ENCODE results near the gene CACNB3.

CACNB3 gene

DNA sequence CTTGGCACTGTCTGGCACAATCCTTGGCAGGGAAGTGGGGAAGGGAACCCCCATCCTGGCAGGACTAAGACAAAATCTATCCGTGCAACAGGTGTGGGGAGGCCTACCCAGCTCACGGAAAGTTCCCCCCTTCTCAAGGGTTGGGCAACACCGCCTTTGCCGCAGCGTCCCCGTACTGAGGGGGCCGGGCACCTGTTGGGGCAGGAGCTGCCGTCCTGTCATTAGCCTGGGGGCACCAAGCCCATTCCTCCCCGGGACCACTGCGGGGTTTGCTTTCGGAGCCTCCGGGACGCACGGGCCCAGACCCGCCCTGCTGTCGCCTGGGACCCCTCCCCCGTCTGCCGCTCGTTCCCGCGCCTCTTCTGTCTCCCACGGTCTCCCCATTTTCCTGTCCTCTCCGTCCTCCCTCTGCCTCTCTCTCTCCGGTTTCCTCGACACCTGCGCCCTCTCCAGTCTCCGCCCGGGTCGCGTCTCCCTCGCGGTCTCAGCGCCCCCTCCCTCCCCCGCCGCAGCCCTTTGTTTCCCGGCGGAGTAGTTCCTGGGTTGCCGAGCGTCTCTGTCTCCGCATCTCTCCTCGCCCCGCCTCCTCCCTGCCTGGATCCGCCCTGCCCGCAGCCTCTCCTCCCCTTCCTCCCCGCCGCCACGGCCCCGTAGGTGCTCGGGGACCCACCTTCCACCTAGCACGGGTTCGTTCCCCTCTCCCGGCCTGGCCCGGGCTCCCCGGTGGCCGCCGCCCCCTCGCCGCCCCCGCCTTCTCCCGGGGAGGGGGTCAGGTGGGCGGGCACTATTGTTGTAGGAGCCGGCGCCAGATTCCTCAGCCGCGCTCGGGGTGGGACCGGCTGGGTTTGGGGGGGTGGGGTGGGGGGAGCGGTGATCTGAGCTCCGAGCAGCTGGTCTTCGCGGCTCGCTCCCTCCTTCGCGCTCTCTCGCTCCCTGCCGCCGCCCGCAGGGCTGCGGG lies at the start of gene CACNB3:
TSS of gene CACNB3 (plus strand) at position 624 of the 958 bp plus-strand sequence. CDS start 434 bp downstream, outside the sequence.
- Histone ChIP-seq H3K36me3 (peaks cover 6% of the 10 kb centered on the region; the same call in 1 of the 2 replicates), H3K9me3 (ENCODE audit: severe bottlenecking) (no peaks in the 10 kb centered on the region), H3K4me3 (ENCODE audit: low read depth, low read length) (peak within 1 kb of the TSS; percentile 72), H3K27me3 (ENCODE audit: insufficient read depth, low read depth, severe bottlenecking) (no peaks in the 10 kb centered on the region), H3K27ac (peak within 1 kb of the TSS; percentile 85)
- TF ChIP-seq, protein P1, sequence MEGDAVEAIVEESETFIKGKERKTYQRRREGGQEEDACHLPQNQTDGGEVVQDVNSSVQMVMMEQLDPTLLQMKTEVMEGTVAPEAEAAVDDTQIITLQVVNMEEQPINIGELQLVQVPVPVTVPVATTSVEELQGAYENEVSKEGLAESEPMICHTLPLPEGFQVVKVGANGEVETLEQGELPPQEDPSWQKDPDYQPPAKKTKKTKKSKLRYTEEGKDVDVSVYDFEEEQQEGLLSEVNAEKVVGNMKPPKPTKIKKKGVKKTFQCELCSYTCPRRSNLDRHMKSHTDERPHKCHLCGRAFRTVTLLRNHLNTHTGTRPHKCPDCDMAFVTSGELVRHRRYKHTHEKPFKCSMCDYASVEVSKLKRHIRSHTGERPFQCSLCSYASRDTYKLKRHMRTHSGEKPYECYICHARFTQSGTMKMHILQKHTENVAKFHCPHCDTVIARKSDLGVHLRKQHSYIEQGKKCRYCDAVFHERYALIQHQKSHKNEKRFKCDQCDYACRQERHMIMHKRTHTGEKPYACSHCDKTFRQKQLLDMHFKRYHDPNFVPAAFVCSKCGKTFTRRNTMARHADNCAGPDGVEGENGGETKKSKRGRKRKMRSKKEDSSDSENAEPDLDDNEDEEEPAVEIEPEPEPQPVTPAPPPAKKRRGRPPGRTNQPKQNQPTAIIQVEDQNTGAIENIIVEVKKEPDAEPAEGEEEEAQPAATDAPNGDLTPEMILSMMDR (IDR thresholded peaks at IDR 0.05; ENCODE audit: low read depth, low read length) = no peak
- peak; percentile 92 for DNase-seq

- Histone ChIP-seq H3K27ac (no peak overlapping the region), H3K9me3 (ENCODE audit: severe bottlenecking) (no peaks in the 10 kb centered on the region), H3K36me3 (peaks cover 62% of the 10 kb centered on the region), H3K27me3 (ENCODE audit: insufficient read depth, low read depth, severe bottlenecking) (no peaks in the 10 kb centered on the region), H3K4me3 (ENCODE audit: low read depth, low read length) (no peak overlapping the region)
- DNase-seq = no peak
- TF ChIP-seq, protein P1 (IDR thresholded peaks at IDR 0.05; ENCODE audit: low read depth, low read length) = no peak
Observed at GRCh38 chr12:48768736-48769135, 49.6 kb upstream of the CACNB3 start.

DNA sequence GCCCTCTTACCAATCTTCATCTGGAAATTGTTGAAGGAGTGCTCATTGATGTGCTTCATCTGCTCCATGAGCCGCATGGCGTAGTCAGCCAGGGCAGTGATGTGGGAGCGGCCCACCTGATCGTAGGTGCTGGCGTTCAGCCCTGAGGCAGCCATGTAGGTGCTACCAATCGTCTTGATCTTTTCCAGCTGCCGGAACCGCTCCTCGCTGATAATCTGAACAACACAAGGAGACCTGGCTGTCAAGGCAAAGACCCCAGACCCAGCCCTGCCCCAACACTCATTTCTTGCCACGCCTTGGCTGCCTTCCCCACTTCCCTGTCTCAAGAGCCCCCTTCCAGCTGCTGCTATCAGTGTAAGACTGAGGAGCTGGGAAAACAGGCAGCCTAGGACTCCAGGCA lies 47.5 kb upstream of the CACNB3 start:
- no peaks in the 10 kb centered on the region for H3K27me3 ChIP-seq (ENCODE audit: insufficient read depth, low read depth, severe bottlenecking)
- H3K9me3 ChIP-seq (ENCODE audit: severe bottlenecking) = no peaks in the 10 kb centered on the region
- TF ChIP-seq, protein P1 (IDR thresholded peaks at IDR 0.05; ENCODE audit: low read depth, low read length) = no peak
- H3K36me3 ChIP-seq = peaks cover 75% of the 10 kb centered on the region
- no peak for DNase-seq
- no peak overlapping the region for H3K27ac ChIP-seq
- no peak overlapping the region for H3K4me3 ChIP-seq (ENCODE audit: low read depth, low read length)

GRCh38 chr12:48771588-48772112 lies 46.6 kb upstream of the CACNB3 start:
- no peaks in the 10 kb centered on the region for H3K9me3 ChIP-seq (ENCODE audit: severe bottlenecking)
- peaks cover 73% of the 10 kb centered on the region for H3K36me3 ChIP-seq
- TF ChIP-seq, protein P1 (IDR thresholded peaks at IDR 0.05; ENCODE audit: low read depth, low read length) = no peak
- no peak for DNase-seq
- H3K27ac ChIP-seq = no peak overlapping the region
- no peaks in the 10 kb centered on the region for H3K27me3 ChIP-seq (ENCODE audit: insufficient read depth, low read depth, severe bottlenecking)
- H3K4me3 ChIP-seq (ENCODE audit: low read depth, low read length) = no peak overlapping the region

DNA sequence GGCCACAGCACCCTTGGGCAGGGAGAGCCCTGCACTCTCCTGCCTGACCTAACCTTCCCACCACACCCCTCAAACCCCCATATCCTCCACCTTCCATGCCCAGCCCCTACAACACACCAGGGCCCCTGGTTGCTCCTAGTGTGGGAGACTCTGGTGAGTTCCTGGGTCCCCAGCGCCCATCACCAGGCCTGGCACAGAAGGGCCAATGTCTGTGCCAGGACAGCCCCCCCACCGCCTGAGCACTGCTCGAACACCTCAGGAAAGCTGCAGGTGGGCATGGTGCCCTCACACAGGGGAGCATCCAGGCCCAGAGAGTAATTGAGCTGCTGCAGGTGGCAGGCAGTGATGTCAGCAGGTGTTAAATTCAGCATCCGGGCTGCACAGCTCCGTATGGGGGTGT lies 44.6 kb upstream of the CACNB3 start:
- H3K9me3 ChIP-seq (ENCODE audit: severe bottlenecking) = no peaks in the 10 kb centered on the region

More for the DNA sequence above, 44.6 kb upstream of the CACNB3 start:
- Histone ChIP-seq H3K27ac (no peak overlapping the region), H3K36me3 (peaks cover 61% of the 10 kb centered on the region), H3K27me3 (ENCODE audit: insufficient read depth, low read depth, severe bottlenecking) (no peaks in the 10 kb centered on the region), H3K4me3 (ENCODE audit: low read depth, low read length) (no peak overlapping the region)
- no peak for DNase-seq
- TF ChIP-seq, protein P1 (IDR thresholded peaks at IDR 0.05; ENCODE audit: low read depth, low read length) = no peak
